ENCODE results near the gene SLC25A13. TPM values are rescaled to one million over a fixed set of nuclear protein-coding genes. Genes with fewer than 3 reads are reported as not detected.

The SLC25A13 gene
- total RNA-seq, 1 donor from 2014 or later = 44.0 TPM

DNA sequence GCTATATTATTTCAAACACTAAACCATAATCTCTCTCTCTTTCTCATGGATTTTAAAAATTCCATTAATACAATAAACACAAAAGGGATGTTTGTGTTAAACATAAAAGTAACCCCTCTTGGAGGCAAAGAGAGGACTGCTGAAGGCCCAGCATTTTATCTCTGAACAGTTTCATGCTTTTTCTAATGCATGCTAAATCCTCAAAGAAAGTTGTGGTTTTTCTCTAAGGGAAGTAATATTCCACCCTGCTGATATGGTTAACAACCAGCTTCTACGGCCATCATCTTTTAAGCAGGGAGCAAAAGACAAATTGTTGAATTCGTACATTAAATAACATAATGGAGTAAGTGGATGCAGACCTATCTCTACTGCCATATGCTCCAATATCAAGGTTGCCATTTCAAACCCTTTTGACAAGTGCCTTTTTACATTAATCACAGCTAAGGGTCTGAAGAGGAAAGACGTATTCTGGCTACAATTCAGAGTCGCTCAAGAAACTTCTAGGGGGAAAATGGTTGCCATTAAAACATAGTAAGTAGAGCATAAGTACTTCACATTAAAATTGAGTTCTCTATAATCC is 103.1 kb downstream of the SLC25A13 start:
- H3K4me3 ChIP-seq (ENCODE audit: low read depth, low read length) = no peak overlapping the region
- no peak for DNase-seq (ENCODE audit: low read depth)
- no peaks in the 10 kb centered on the region for H3K27me3 ChIP-seq (ENCODE audit: control insufficient read depth, insufficient read depth, low read length)
- TF ChIP-seq, protein P1, sequence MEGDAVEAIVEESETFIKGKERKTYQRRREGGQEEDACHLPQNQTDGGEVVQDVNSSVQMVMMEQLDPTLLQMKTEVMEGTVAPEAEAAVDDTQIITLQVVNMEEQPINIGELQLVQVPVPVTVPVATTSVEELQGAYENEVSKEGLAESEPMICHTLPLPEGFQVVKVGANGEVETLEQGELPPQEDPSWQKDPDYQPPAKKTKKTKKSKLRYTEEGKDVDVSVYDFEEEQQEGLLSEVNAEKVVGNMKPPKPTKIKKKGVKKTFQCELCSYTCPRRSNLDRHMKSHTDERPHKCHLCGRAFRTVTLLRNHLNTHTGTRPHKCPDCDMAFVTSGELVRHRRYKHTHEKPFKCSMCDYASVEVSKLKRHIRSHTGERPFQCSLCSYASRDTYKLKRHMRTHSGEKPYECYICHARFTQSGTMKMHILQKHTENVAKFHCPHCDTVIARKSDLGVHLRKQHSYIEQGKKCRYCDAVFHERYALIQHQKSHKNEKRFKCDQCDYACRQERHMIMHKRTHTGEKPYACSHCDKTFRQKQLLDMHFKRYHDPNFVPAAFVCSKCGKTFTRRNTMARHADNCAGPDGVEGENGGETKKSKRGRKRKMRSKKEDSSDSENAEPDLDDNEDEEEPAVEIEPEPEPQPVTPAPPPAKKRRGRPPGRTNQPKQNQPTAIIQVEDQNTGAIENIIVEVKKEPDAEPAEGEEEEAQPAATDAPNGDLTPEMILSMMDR (IDR thresholded peaks at IDR 0.05; ENCODE audit: insufficient read depth, low read length, poor library complexity, severe bottlenecking) = no peak
- no peaks in the 10 kb centered on the region for H3K36me3 ChIP-seq (ENCODE audit: control insufficient read depth, insufficient read depth, low read length)

DNA sequence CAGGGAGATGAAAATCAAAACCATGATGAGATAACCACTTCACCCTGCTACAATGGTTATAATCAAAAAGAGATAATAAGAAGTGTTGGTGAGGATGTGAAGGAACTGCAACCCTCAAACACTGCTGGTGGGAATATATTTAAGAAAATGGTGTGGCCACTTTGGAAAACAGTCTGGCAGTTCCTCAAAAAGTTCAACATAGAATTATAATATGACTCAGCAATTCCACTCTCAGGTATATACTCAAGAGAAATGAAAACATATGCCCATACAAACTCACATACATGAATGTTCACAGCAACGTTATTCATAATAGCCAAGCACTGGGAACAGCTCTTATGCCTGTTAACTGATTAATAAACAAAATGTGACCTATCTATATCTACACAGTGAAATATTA is 104.8 kb downstream of the SLC25A13 start:
- TF ChIP-seq, protein P1 (IDR thresholded peaks at IDR 0.05; ENCODE audit: insufficient read depth, low read length, poor library complexity, severe bottlenecking) = no peak
- no peak for DNase-seq (ENCODE audit: low read depth)
- H3K4me3 ChIP-seq (ENCODE audit: low read depth, low read length) = no peak overlapping the region

DNA sequence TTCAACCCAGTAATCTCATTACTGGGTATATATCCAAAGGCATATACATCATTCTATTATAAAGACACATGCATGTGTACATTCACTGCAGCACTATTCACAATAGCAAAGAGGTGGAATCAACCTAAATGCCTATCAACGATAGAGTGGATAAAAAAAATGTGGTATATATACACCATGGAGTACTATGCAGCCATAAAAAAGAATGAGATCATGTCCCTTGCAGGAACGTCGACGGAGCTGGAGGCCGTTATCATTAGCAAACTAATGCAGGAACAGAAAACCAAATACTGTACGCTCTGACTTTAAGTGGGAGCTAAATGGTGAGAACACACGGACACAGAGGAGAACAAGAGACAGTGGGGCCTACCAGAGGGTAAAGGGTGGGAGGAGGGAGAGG is 105.5 kb downstream of the SLC25A13 start:
- TF ChIP-seq, protein P1 (IDR thresholded peaks at IDR 0.05; ENCODE audit: insufficient read depth, low read length, poor library complexity, severe bottlenecking) = no peak
- Histone ChIP-seq H3K27me3 (ENCODE audit: control insufficient read depth, insufficient read depth, low read length) (no peaks in the 10 kb centered on the region), H3K36me3 (ENCODE audit: control insufficient read depth, insufficient read depth, low read length) (no peaks in the 10 kb centered on the region), H3K4me3 (ENCODE audit: low read depth, low read length) (no peak overlapping the region)
- DNase-seq (ENCODE audit: low read depth) = no peak

More for the DNA sequence above, 104.8 kb downstream of the SLC25A13 start:
- Histone ChIP-seq H3K36me3 (ENCODE audit: control insufficient read depth, insufficient read depth, low read length) (no peaks in the 10 kb centered on the region), H3K27me3 (ENCODE audit: control insufficient read depth, insufficient read depth, low read length) (no peaks in the 10 kb centered on the region)

DNA sequence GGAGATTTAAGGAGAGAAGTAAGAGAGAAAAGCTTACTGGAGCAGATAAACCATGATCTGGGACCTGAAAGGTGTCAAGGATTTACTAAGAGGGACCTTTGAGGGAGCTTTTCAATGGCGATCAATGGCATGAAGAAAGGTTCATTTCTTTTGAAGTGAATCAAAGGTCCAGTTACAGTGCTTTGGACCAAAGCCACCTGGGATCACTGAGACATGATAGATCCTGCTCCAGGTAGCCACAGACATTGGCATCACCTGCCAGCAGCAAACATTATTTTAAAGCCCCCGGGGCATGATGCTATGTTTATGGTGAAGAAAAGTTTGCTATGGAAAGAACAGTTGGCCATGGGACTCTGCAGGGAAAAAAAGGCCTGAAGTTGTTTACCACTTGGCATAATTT is 109.4 kb downstream of the SLC25A13 start:
- Histone ChIP-seq H3K4me3 (ENCODE audit: low read depth, low read length) (no peak overlapping the region), H3K27me3 (ENCODE audit: control insufficient read depth, insufficient read depth, low read length) (no peaks in the 10 kb centered on the region), H3K36me3 (ENCODE audit: control insufficient read depth, insufficient read depth, low read length) (no peaks in the 10 kb centered on the region)
- no peak for DNase-seq (ENCODE audit: low read depth)
- TF ChIP-seq, protein P1 (IDR thresholded peaks at IDR 0.05; ENCODE audit: insufficient read depth, low read length, poor library complexity, severe bottlenecking) = no peak

DNA sequence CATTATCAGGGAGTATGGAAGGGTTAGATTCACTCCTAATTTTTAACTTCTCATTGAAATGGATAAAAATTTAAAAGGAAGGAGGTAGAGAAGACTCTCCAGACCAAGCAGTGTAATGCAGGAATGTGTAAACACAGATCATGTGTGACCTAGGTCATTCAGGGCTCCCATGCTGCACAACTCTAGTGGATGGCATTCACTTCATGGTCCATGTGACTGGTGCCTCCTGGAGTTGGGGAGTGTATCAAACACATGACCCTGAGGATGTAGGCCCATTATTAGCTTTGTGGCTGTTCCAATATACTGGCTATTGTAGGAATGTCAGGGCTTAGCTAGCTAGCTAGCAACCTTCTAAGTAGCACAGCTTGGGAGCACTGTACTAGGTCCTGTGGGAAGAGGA is 109.9 kb downstream of the SLC25A13 start:
- Histone ChIP-seq H3K36me3 (ENCODE audit: control insufficient read depth, insufficient read depth, low read length) (no peaks in the 10 kb centered on the region), H3K4me3 (ENCODE audit: low read depth, low read length) (no peak overlapping the region), H3K27me3 (ENCODE audit: control insufficient read depth, insufficient read depth, low read length) (no peaks in the 10 kb centered on the region)
- TF ChIP-seq, protein P1 (IDR thresholded peaks at IDR 0.05; ENCODE audit: insufficient read depth, low read length, poor library complexity, severe bottlenecking) = no peak
- no peak for DNase-seq (ENCODE audit: low read depth)

DNA sequence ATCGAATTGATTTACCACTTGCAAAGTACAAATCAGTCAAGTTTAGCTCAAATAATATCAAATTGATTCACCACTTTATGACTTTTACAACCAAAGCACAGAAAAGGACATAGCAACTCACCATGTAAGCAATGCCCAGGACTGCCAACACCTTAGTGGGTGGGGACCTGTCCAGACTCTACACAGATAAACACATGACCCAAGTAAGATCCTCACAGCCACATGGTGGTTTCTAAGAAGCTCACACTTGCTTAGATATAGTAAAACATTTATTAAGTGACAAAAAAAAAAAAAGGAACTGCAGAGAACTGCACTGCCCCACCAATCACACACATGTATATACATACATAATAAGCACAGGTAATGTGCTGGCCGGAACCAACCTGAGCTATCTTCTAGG is 116.2 kb downstream of the SLC25A13 start:
- H3K36me3 ChIP-seq (ENCODE audit: control insufficient read depth, insufficient read depth, low read length) = no peaks in the 10 kb centered on the region
- no peak for DNase-seq (ENCODE audit: low read depth)
- no peaks in the 10 kb centered on the region for H3K27me3 ChIP-seq (ENCODE audit: control insufficient read depth, insufficient read depth, low read length)
- no peak overlapping the region for H3K4me3 ChIP-seq (ENCODE audit: low read depth, low read length)
- TF ChIP-seq, protein P1 (IDR thresholded peaks at IDR 0.05; ENCODE audit: insufficient read depth, low read length, poor library complexity, severe bottlenecking) = no peak
